LNCaP clone FGC (cell line): ENCODE measurements around the gene SLC46A3.

Experiments used
- DNase-seq: peaks from one replicate; pipeline ENCODE4 v3.0.0-alpha.2; 2011; ENCODE audit warnings: low read depth
- H3K4me3 ChIP-seq: 2 replicates; pipeline ENCODE4 v1.5.1; 2011; ENCODE audit warnings: mild to moderate bottlenecking, low read depth, low read length, control low read depth
- TF ChIP-seq, protein P1 (sequence below): IDR thresholded peaks from 2 replicates; pipeline ENCODE4 v1.5.1; 2012; ENCODE audit warnings: mild to moderate bottlenecking; ENCODE audit not compliant: control insufficient read depth, insufficient read depth; ENCODE audit errors: extremely low read depth

Gene SLC46A3

DNA sequence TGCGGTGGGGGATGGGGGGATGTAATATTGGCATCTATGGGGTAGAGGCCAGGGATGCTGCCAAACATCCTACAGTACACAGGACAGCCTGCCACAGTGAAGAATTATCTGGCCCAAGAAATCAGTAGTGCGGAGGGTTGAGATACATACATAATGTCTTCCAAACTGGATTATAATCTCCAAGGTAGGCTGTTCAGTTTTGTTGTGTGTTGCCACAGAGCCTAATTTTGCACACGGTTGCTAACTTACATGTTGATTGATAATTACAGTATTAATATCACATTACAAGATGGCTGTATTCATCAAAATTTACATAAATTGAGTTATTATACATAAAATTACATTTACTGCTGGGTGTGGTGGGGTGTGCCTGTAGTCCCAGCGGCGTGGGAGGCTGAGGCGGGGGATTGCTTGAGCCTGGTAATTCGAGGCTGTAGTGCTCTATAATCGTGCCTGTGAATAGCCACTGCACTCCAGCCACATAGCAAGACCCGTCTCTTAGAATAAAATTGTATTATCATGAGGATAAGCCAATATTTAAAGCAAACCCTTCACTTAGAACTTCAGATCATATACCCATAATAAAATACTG, 51.8 kb downstream of the SLC46A3 start:
- H3K4me3 ChIP-seq: no peak overlapping the region
- no peak for DNase-seq
- TF ChIP-seq, protein P1, sequence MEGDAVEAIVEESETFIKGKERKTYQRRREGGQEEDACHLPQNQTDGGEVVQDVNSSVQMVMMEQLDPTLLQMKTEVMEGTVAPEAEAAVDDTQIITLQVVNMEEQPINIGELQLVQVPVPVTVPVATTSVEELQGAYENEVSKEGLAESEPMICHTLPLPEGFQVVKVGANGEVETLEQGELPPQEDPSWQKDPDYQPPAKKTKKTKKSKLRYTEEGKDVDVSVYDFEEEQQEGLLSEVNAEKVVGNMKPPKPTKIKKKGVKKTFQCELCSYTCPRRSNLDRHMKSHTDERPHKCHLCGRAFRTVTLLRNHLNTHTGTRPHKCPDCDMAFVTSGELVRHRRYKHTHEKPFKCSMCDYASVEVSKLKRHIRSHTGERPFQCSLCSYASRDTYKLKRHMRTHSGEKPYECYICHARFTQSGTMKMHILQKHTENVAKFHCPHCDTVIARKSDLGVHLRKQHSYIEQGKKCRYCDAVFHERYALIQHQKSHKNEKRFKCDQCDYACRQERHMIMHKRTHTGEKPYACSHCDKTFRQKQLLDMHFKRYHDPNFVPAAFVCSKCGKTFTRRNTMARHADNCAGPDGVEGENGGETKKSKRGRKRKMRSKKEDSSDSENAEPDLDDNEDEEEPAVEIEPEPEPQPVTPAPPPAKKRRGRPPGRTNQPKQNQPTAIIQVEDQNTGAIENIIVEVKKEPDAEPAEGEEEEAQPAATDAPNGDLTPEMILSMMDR: no peak

DNA sequence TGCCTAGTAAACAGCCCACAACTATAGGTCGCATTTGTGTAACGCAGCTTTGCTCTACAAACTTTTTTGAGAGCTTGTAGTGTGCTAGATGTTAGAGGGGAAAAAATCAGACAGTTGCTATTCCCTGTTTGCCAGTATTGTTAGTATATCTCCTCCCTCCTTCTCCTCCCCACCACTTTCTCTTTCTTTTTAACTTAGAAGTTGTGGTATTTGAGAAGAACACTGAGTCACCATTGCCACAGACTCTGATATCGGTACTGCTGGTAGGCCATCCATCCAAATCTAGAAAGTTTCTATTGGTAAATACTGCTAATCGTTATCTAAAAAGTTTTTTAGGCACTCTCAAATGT, 59.2 kb downstream of the SLC46A3 start:
- TF ChIP-seq, protein P1: no peak
- peak overlapping the region; percentile 91 for H3K4me3 ChIP-seq
- DNase-seq: no peak

DNA sequence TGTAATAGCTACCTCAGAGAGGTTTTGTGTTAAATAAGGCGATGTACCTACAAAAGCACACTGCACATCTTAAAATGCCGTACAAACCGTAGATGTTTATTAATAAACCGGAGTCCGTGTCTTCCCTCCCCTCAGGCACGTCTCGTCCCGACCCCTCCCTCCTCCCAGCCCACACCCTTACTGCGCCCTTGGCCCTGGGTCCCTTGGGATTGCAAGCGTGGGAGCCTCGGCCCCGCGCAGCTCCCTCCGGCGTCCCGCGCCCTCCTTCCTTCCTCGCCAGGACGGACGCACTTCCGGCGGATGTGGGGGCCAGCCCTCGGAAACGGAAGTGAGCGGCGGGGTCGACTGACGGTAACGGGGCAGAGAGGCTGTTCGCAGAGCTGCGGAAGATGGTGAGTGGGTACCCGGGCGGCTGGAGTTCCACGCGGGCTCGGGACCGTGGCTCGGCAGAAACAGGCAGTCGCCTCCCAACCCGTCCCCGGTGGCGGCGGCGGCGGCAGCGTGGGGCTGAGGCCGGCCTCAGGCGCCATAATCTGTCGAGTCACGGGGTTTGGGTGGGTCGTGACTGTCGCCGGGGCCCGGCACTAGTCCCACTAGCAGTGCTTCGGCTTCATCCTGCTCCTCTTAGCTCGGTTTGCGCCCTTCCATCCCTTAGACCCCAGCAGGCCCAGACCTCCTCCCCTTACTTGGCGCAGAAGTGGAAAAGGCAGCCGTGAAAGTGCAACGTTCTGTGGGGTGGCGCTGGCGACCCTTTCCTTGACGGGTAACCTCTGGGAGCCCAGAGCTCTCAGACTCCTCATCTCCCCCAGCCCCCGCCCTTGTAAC, 59.8 kb downstream of the SLC46A3 start, which contains the start of gene POMP:
TSS of gene POMP (plus strand) at position 335 of the 825 bp plus-strand sequence. CDS start at position 390, 55 bp downstream.
- peak within 1 kb of the TSS; percentile 91 for H3K4me3 ChIP-seq
- TF ChIP-seq, protein P1: no peak
- peak; percentile 59 for DNase-seq

GRCh38 chr13:28658539-28658795, 60.3 kb downstream of the SLC46A3 start:
- TF ChIP-seq, protein P1: no peak
- H3K4me3 ChIP-seq: peak overlapping the region; percentile 91
- no peak for DNase-seq

DNA sequence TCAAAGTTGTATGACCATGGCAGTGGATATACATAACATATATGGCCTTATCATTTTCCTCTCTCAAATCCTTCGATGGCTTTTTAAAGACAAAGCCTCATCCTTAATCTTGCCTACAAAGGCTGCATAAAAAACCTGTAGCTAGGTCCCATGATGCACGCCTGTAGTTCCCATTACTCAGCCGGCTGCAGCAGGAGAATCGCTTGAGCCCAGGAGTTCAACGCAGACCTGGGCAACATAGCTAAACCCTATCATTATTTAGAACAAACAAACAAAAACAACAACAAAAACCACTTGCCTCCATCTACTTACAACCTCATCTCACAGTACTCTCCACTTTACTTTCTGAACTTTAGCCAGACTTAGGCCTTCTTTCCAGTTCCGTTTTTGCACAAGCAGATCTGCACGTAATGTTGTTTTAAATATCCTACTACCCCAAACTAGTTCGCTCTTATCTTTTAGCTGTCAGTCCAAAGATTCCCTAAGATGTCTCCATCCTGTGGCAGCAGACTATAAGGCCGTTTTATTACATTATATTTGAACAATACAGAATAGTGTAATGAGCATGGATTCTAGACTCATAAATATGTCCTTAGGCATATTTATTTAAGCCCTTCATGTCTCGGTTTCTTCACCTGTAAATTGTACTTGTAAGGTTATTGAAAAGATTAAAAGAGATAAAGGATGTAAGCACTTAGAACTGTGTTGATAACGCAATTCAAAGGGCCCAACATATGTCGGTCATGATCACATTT, 60.8 kb downstream of the SLC46A3 start:
- DNase-seq: no peak
- TF ChIP-seq, protein P1: peak; percentile 23; the same call in 1 of the 2 replicates
- peak overlapping the region; percentile 91 for H3K4me3 ChIP-seq

DNA sequence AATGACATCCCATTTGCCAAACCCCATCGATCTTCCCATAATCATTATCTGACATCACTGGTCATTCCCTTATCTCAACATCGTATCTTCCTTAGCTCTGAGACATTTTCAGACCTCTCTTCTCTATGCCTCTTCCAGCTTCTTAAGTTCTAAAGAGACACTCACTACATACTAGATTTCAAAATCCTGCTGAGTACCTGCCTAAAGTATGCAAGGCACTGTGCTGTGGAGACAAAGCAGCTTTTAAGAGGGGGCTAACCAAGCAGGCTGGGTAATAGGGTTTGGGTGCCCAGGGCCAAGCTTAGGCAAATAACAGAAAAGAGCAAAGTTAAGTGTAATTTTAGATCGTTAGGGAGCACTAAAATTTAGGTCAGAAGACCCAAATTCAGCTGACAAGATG, 63.2 kb downstream of the SLC46A3 start:
- TF ChIP-seq, protein P1: no peak
- DNase-seq: no peak

More for the DNA sequence above, 63.2 kb downstream of the SLC46A3 start:
- no peak overlapping the region for H3K4me3 ChIP-seq
